MM.1S (cell line): Measurements from ENCODE around the gene JSRP1.

ENCODE experiments used
- DNase-seq: peaks from one replicate; pipeline ENCODE4 v3.0.0-alpha.2; 2015
- H2AFZ ChIP-seq: fragments of 300-600 bp; sonication (generic); 2 replicates; pipeline ENCODE4 v1.6.0; 2016; ENCODE audit warnings: antibody characterized with exemption, low read length
- H3F3A ChIP-seq: fragments of 300-600 bp; sonication (generic); 2 replicates; pipeline ENCODE4 v1.6.1; 2016; ENCODE audit warnings: mild to moderate bottlenecking, antibody characterized with exemption, low read length, moderate library complexity, mixed read lengths; ENCODE audit not compliant: insufficient read depth
- H3K27ac ChIP-seq: fragments of 300-600 bp; sonication (generic); 2 replicates; pipeline ENCODE4 v1.5.1; 2016; ENCODE audit warnings: mild to moderate bottlenecking, low read length
- H3K27me3 ChIP-seq: fragments of 300-600 bp; sonication (generic); replicated peaks from 2 replicates; pipeline ENCODE4 v1.6.0; 2016; ENCODE audit warnings: low read length; ENCODE audit not compliant: insufficient read depth
- H3K36me3 ChIP-seq: fragments of 300-600 bp; sonication (generic); replicated peaks from 2 replicates; pipeline ENCODE4 v1.6.1; 2016; ENCODE audit warnings: mild to moderate bottlenecking, low read length, mixed read lengths; ENCODE audit not compliant: insufficient read depth
- H3K4me1 ChIP-seq: fragments of 300-600 bp; sonication (generic); 2 replicates; pipeline ENCODE4 v1.6.1; 2016; ENCODE audit warnings: low read length, mixed read lengths
- H3K4me2 ChIP-seq: fragments of 300-600 bp; sonication (generic); 2 replicates; pipeline ENCODE4 v1.6.0; 2016; ENCODE audit warnings: low read depth, low read length
- H3K4me3 ChIP-seq: fragments of 300-600 bp; sonication (generic); 2 replicates; pipeline ENCODE4 v1.5.1; 2016; ENCODE audit warnings: low read length, mixed read lengths
- H3K79me2 ChIP-seq: fragments of 300-600 bp; sonication (generic); 2 replicates; pipeline ENCODE4 v1.6.1; 2016; ENCODE audit warnings: mixed run types, low read length, mixed read lengths
- H3K9ac ChIP-seq: fragments of 300-600 bp; sonication (generic); 2 replicates; pipeline ENCODE4 v1.6.1; 2016; ENCODE audit warnings: low read length, mixed read lengths
- H3K9me2 ChIP-seq: fragments of 300-600 bp; sonication (generic); replicated peaks from 2 replicates; pipeline ENCODE4 v1.6.1; 2016; ENCODE audit warnings: mild to moderate bottlenecking, low read length, mixed read lengths; ENCODE audit not compliant: insufficient read depth
- H3K9me3 ChIP-seq: fragments of 300-600 bp; sonication (generic); replicated peaks from 2 replicates; pipeline ENCODE4 v1.6.1; 2016; ENCODE audit warnings: mild to moderate bottlenecking, low read length, mixed read lengths; ENCODE audit not compliant: insufficient read depth
- H4K20me1 ChIP-seq: fragments of 300-600 bp; sonication (generic); 2 replicates; pipeline ENCODE4 v1.6.1; 2016; ENCODE audit warnings: mild to moderate bottlenecking, low read length, moderate library complexity, mixed read lengths; ENCODE audit not compliant: insufficient read depth
- CTCF ChIP-seq: fragments of 300-600 bp; sonication (generic); IDR thresholded peaks from 2 replicates; pipeline ENCODE4 v1.5.1; 2016; ENCODE audit warnings: antibody characterized with exemption, low read length, mixed read lengths
- EZH2 ChIP-seq: fragments of 300-600 bp; sonication (generic); optimal IDR thresholded peaks from 2 replicates; pipeline ENCODE3; 2017; ENCODE audit warnings: low read depth, mild to moderate bottlenecking, antibody characterized with exemption, low read length, mixed read lengths
- EZH2phosphoT487 ChIP-seq: fragments of 300-600 bp; sonication (generic); IDR thresholded peaks from 2 replicates; pipeline ENCODE4 v1.6.1; 2018; ENCODE audit warnings: antibody characterized with exemption, low read length

The JSRP1 gene

DNA sequence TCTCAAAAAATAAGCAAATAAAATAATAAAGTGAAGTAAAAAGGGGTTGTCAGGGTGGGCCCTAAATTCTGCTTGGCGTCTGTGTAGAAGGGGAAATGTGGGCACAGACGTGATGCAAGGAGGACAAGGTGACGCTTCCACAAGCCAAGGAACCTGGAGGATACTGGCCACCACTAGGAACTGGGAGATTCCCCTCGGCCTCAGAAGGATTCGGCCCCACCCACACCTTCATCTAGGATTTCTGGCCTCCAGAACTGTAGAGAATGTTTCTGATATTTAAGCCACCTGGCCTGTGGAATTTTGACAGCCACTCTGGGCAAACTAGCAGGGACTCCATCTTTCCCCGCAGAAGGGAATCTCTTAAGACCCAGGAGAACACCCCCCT is 21.2 kb downstream of the JSRP1 start:
- Histone ChIP-seq H3K9me3 (no peaks in the 10 kb centered on the region), H3K4me1 (peaks cover 14% of the 10 kb centered on the region; the same call in 1 of the 2 replicates), H3K36me3 (0 out of 2 replicates have a peak, but pooled peaks cover 6% of the 10 kb centered on the region), H3K27me3 (no peaks in the 10 kb centered on the region), H2AFZ (no peak overlapping the region), H3K79me2 (peaks cover 93% of the 10 kb centered on the region), H3F3A (peaks cover 58% of the 10 kb centered on the region), H4K20me1 (peaks cover 17% of the 10 kb centered on the region), H3K9me2 (no peaks in the 10 kb centered on the region), H3K9ac (peak overlapping the region; percentile 92), H3K27ac (peak overlapping the region; percentile 36; the same call in 1 of the 2 replicates), H3K4me2 (peak overlapping the region; percentile 83), H3K4me3 (peak overlapping the region; percentile 89)
- no peak for TF ChIP-seq EZH2phosphoT487
- TF ChIP-seq CTCF, result no peak
- no peak for TF ChIP-seq EZH2
- DNase-seq, result no peak

DNA sequence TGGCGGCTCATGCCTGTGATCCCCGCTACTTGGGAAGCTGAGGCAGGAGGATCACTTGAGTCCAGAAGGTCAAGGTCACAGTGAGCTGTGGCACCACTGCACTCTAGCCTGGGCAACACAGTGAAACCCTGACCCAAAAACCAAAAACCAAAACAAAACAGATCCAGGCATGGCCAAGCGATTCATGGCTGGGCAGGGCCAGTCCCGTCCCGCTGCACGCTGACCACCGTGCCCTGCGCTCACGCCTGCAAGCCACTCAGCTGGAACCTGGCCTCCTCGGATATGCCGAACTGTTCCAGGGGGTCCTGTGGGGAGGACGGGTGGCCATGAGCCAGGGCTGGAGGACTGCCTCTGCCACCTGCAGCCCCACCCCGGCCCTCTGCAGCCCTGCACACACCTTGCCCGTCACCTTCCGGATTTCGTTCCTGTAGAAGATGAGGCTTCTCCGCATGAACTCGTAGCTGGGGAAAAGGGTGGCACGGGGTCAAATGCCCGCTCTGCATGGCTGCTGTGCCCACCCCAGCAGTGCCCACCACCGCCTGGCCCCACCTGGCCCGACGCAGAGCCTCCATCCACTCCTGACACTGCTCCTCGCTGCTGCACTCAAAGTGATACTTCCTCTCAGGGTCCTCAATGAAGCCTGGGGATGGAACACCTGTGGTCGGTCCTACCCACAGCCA is 22.5 kb downstream of the JSRP1 start:
- Histone ChIP-seq H4K20me1 (peaks cover 9% of the 10 kb centered on the region; the same call in 1 of the 2 replicates), H3K79me2 (peaks cover 89% of the 10 kb centered on the region), H3K36me3 (peaks cover 6% of the 10 kb centered on the region; the same call in 1 of the 2 replicates), H3K9me3 (no peaks in the 10 kb centered on the region), H3K27me3 (no peaks in the 10 kb centered on the region), H2AFZ (no peak overlapping the region), H3F3A (peaks cover 55% of the 10 kb centered on the region), H3K4me2 (no peak overlapping the region), H3K4me1 (peaks cover 13% of the 10 kb centered on the region; the same call in 1 of the 2 replicates), H3K4me3 (no peak overlapping the region), H3K9me2 (no peaks in the 10 kb centered on the region), H3K9ac (no peak overlapping the region), H3K27ac (no peak overlapping the region; the same call in 1 of the 2 replicates)
- DNase-seq, result no peak
- no peak for TF ChIP-seq EZH2
- no peak for TF ChIP-seq CTCF
- no peak for TF ChIP-seq EZH2phosphoT487

DNA sequence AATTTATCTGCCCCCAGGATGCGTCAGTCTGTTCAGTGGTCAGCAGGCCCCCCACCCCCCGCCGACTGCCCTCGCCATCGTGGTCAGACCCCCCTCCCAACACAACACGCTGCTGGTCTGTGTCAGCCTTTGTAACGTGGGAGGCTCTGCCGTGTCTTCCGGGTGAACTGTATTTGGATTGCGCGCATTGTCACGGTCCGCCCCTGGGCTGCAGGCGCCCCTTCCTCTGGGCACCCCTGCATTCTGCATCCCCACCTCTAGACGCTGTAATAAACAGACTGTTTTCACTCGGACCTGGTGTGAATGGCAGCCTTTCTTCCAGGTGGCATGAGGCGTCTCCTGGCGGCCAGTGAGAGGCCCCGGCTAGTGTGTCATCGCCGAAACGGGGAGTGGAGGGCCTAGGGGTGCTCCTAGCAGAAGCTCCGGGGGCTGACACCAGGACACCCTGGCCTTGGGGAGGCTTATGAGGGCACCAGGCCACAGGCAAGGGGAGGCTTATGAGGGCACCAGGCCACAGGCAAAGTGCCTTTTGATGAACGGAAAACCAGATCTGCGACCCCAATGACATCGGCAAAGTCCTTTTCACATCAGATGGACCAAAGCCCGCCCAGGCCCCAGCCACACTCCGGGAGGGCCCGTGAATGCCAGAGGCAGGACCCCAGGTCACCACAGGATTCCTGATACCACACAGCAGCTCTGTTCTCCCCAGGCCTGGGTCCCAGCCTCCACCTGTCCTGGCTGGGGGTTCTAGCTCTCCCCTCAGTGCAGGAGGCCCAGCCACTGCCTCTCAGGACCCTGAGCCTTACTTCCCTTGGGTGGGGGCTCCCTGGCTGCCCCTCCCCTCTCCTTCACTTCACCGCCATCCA is 23.7 kb downstream of the JSRP1 start:
- H3K4me1 ChIP-seq, result 0 out of 2 replicates have a peak, but pooled peaks cover 1% of the 10 kb centered on the region
- H3K27ac ChIP-seq, result no peak overlapping the region
- H3K36me3 ChIP-seq, result peaks cover 6% of the 10 kb centered on the region; the same call in 1 of the 2 replicates
- peaks cover 43% of the 10 kb centered on the region for H3F3A ChIP-seq
- no peak overlapping the region for H3K9ac ChIP-seq
- no peaks in the 10 kb centered on the region for H3K9me2 ChIP-seq
- DNase-seq, result no peak
- H3K4me2 ChIP-seq, result no peak overlapping the region
- H3K27me3 ChIP-seq, result no peaks in the 10 kb centered on the region
- no peak overlapping the region for H2AFZ ChIP-seq
- H4K20me1 ChIP-seq, result peaks cover 6% of the 10 kb centered on the region; the same call in 1 of the 2 replicates
- TF ChIP-seq EZH2phosphoT487 (no peak), CTCF (no peak), EZH2 (no peak)
- H3K9me3 ChIP-seq, result no peaks in the 10 kb centered on the region
- no peak overlapping the region for H3K4me3 ChIP-seq
- H3K79me2 ChIP-seq, result peaks cover 85% of the 10 kb centered on the region
